Smooth muscle cell of the brain vasculature (primary cell): Measurements from ENCODE around the gene OR2Z1.

Source experiments
- DNase-seq: peaks from one replicate; pipeline ENCODE4 v3.0.0-alpha.2; 2012; ENCODE audit warnings: low read depth, low spot score

OR2Z1 gene

GRCh38 chr19:8721334-8721733, at the start of gene OR2Z1:
OR2Z1 (plus strand) TSS chr19:8721634; CDS start chr19:8731029, 9,395 bp downstream.
- DNase-seq = no peak

- DNase-seq = no peak
Measured at GRCh38 chr19:8673276-8673891, 48.0 kb upstream of the OR2Z1 start.

GRCh38 chr19:8675066-8675465, 46.4 kb upstream of the OR2Z1 start:
- DNase-seq = no peak

GRCh38 chr19:8678244-8678807, 43.1 kb upstream of the OR2Z1 start:
- no peak for DNase-seq

- no peak for DNase-seq
Measured at GRCh38 chr19:8680676-8681344, 40.6 kb upstream of the OR2Z1 start.

GRCh38 chr19:8681345-8682029, 39.9 kb upstream of the OR2Z1 start:
- DNase-seq = no peak

GRCh38 chr19:8682472-8682871, 39.0 kb upstream of the OR2Z1 start:
- DNase-seq = no peak

GRCh38 chr19:8682931-8683330, 38.5 kb upstream of the OR2Z1 start:
- no peak for DNase-seq

- DNase-seq = no peak
Measured at GRCh38 chr19:8684001-8684902, 37.2 kb upstream of the OR2Z1 start.

- DNase-seq = no peak
Measured at GRCh38 chr19:8686549-8686948, 34.9 kb upstream of the OR2Z1 start.

GRCh38 chr19:8688930-8689329, 32.5 kb upstream of the OR2Z1 start:
- no peak for DNase-seq

- DNase-seq = no peak
Measured at GRCh38 chr19:8690753-8691539, 30.5 kb upstream of the OR2Z1 start.

GRCh38 chr19:8695501-8695900, 25.9 kb upstream of the OR2Z1 start:
- no peak for DNase-seq

- no peak for DNase-seq
Measured at GRCh38 chr19:8695911-8696310, 25.5 kb upstream of the OR2Z1 start.

GRCh38 chr19:8696993-8697392, 24.4 kb upstream of the OR2Z1 start:
- no peak for DNase-seq

- DNase-seq = no peak
Measured at GRCh38 chr19:8697671-8698432, 23.6 kb upstream of the OR2Z1 start.

- no peak for DNase-seq
Measured at GRCh38 chr19:8698433-8699063, 22.9 kb upstream of the OR2Z1 start, which contains the start of gene ACTL9. ACTL9 (minus strand) TSS chr19:8698795; CDS start chr19:8698701, 94 bp downstream.

- no peak for DNase-seq
Measured at GRCh38 chr19:8699908-8700307, 21.5 kb upstream of the OR2Z1 start.

GRCh38 chr19:8700956-8701355, 20.5 kb upstream of the OR2Z1 start:
- no peak for DNase-seq
